COLO829 (cell line): ENCODE measurements around the gene NAGPA.
"Not testable (repeated sequence)": the region's sequence is repeated elsewhere in the genome, so short reads cannot be mapped to it uniquely, and the experiment has no call there.

Source experiments
- DNase-seq: peaks from one replicate; pipeline ENCODE4 v3.0.0; 2012; ENCODE audit warnings: low spot score

Gene NAGPA, protein sequence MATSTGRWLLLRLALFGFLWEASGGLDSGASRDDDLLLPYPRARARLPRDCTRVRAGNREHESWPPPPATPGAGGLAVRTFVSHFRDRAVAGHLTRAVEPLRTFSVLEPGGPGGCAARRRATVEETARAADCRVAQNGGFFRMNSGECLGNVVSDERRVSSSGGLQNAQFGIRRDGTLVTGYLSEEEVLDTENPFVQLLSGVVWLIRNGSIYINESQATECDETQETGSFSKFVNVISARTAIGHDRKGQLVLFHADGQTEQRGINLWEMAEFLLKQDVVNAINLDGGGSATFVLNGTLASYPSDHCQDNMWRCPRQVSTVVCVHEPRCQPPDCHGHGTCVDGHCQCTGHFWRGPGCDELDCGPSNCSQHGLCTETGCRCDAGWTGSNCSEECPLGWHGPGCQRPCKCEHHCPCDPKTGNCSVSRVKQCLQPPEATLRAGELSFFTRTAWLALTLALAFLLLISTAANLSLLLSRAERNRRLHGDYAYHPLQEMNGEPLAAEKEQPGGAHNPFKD

GRCh38 chr16:5033256-5034166 lies at the start of gene NAGPA:
Gene NAGPA (minus strand): TSS chr16:5033935. CDS start chr16:5033914, 21 bp downstream.
- DNase-seq, result peak; percentile 80

DNA sequence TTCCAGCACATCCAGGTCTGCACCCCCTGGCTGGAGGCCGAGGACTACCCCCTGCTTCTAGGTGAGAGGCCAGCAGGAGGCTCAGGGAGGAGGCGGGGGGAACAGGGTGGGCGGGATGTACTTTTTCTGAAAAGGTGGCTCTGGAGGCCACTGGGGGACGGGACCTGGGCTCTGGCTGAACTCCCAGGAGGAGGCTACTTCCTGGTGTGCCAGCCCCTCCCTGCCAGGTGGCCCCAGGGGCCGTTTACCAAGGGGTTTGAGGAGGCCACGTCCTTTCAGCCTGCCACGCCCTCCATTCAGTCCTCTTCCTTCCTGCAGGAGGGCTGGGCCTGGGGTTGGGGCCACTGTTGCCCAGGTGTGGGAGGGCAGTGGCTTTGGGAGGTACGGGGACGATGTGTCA lies 47.3 kb upstream of the NAGPA start:
- not testable (repeated sequence) for DNase-seq

DNA sequence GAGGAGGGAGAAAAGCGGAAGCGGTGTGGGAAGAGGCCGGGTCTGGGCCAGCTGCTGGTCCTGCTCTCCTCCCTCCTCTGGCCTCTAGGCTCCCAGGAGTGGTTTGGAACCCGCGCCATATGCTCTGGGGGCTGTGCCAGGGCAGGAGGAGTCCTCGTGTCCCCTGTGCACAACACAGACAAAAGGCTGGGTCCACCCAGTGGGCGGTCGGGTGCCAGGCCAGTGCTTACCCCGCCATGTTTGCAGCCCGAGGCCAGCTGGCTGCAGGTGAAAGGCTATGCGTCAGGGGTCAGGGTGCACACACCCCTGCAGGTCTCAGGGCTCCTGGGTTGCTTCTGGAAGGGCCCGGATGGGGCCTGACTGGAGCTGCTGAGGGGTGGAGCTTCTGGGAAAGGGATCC lies 46.7 kb upstream of the NAGPA start:
- DNase-seq, result not testable (repeated sequence)

- no peak for DNase-seq
Measured at GRCh38 chr16:5078626-5079025, 44.9 kb upstream of the NAGPA start.

DNA sequence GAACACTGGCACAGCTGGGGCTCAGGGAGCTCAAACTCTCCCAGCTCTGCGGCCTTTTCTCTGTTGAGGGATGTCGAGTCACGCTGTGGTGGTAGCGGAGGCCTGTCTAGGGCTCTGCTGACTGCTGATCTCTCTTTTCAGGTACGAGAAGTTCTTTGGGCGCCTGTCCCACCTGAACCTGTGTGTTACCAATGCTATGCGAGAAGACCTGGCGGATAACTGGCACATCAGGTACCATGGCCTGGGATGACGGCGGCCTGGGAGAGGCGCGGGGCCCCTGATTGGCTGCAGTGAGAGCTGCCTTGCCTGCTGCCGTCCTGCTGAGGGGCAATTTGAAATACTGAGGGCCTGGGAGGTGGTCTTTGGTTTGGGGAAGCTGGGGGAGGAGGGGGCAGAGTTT lies 43.6 kb upstream of the NAGPA start:
- no peak for DNase-seq

DNA sequence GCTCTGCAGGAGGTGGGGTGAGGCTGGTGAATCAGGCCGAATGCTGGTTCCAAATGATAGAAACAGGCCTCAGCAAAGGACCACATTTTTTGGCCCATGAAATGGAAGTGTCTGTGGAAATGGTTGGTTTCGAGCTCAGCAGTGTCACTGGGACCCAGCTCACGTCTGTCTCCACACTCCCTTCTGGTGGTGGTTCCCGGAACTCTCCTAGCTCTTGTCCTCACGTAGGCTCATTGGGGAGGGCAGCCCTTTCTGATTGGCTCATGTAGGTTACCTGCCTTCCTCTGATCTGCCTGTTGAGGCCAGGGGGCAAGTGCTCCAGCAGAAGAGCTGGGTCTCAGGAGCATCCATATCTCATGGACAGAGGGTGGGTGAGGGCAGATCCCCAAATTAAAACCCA lies 41.9 kb upstream of the NAGPA start:
- no peak for DNase-seq

DNA sequence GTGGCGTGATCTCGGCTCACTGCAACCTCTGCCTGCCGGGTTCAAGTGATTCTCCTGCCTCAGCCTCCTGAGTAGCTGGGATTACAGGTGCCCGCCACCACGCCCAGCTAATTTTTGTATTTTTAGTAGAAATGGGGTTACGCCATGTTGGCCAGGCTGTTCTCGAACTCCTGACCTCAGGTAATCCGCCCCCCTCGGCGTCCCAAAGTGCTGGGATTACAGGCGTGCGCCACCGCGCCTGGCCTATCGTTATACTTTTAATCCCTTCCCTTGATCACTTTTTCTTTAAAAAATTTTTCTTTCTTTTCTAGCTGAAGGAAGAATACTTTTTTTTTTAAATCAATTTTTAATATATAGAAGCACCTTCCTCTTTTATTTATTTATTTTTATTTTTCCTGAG lies 40.0 kb upstream of the NAGPA start:
- not testable (repeated sequence) for DNase-seq

- DNase-seq, result no peak
Measured at GRCh38 chr16:5073279-5073629, 39.5 kb upstream of the NAGPA start.

GRCh38 chr16:5072334-5073278 lies 38.9 kb upstream of the NAGPA start:
- no peak for DNase-seq

- DNase-seq, result peak; percentile 89
Measured at GRCh38 chr16:5071681-5072333, 38.1 kb upstream of the NAGPA start, which contains the start of gene ALG1. Gene ALG1 (plus strand): TSS chr16:5071843. CDS start chr16:5071850, 7 bp downstream.

DNA sequence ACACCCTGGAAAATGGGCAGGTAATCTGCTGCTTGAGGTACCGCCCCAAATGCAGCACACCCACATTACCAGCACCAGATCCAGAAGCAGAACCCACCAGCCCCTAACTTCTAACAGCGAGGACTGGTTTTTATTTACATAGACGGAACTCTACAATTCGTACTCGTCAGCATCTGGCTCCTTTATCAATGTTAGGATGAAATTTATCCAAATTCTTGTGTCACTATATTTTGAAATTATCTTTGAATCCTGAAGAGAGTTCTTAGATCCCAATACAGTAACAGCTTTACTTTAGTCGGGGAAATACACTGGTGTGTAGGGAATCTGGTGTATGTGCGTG lies 37.6 kb upstream of the NAGPA start:
- DNase-seq, result no peak

DNA sequence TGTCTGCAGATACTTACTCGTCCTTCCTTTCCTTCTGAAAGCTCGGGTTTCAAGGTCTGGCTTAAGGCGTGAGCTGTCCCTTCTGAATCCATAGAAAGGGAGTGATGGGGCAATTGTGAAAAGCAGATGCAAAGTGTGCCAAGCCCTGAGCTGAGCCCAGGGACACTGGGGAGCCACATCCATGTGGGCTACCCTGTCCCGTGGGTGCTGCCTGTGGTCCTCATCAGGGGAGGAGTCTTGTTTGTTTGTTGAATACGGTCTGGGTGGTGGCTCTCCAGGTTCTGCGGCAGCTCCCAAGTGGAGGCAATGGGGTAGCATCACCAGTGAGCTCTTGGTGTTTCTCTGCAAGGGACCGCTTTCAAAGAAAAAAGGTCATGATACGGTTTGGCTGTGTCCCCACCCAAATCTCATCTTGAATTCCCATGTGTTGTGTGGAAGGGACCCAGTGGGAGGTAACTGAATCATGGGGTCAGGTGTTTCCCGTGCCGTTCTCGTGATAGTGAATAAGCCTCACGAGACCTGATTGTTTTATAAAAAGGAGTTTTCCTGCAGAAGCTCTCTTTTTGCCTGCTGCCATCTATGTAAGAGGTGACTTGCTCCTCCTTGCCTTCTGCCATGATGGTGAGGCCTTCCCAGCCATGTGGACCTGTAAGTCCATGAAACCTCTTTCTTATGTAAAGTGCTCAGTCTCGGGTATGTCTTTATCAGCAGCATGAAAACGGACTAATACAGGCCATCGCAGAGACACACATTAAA lies 36.9 kb upstream of the NAGPA start:
- no peak for DNase-seq

- no peak for DNase-seq
Measured at GRCh38 chr16:5069854-5070253, 36.1 kb upstream of the NAGPA start.

DNA sequence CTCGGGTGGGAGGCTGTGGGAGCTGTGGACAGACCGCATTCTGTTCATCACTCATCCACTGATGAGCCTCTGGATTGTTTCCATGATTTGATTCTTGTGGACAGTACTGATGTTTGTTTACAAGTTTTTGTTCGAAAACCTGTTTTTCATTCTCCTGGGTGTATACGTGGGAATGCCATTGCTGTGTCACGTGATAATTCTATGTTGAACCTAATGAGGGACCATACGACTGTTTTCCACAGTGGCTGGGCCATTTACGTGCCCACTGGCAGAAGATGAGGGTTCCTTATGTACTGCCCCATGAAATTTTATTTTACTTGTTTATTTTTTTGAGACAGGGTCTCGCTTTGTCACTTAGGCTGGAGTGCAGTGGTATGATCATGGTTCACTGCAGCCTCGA lies 35.3 kb upstream of the NAGPA start:
- DNase-seq, result no peak

- DNase-seq, result no peak
Measured at GRCh38 chr16:5066511-5066910, 32.8 kb upstream of the NAGPA start.

GRCh38 chr16:5065813-5066212 lies 32.1 kb upstream of the NAGPA start, which contains the start of gene C16orf89:
Gene C16orf89 (minus strand): TSS chr16:5065956. CDS start chr16:5065908, 48 bp downstream.
- no peak for DNase-seq

DNA sequence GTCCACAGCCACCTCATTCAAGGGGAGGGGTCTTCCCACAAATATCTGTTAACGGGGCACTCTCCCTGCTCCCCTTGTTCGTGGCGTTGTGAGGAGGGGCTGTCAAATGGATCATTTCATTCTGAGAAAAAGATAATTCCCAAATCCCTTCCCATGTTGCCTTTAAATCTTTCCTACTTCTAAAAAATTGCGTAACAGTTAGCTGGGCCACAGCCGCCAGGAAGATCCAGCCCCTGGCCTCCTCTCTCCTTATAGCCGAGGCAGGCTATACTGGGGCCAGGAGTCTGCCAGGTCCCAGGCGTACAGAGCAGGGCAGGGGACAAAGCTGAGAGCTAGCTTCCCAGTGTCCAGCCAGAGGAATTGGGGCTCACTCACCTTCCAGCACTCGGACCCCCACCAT lies 31.6 kb upstream of the NAGPA start:
- DNase-seq, result no peak

GRCh38 chr16:5064915-5065314 lies 31.2 kb upstream of the NAGPA start:
- no peak for DNase-seq

DNA sequence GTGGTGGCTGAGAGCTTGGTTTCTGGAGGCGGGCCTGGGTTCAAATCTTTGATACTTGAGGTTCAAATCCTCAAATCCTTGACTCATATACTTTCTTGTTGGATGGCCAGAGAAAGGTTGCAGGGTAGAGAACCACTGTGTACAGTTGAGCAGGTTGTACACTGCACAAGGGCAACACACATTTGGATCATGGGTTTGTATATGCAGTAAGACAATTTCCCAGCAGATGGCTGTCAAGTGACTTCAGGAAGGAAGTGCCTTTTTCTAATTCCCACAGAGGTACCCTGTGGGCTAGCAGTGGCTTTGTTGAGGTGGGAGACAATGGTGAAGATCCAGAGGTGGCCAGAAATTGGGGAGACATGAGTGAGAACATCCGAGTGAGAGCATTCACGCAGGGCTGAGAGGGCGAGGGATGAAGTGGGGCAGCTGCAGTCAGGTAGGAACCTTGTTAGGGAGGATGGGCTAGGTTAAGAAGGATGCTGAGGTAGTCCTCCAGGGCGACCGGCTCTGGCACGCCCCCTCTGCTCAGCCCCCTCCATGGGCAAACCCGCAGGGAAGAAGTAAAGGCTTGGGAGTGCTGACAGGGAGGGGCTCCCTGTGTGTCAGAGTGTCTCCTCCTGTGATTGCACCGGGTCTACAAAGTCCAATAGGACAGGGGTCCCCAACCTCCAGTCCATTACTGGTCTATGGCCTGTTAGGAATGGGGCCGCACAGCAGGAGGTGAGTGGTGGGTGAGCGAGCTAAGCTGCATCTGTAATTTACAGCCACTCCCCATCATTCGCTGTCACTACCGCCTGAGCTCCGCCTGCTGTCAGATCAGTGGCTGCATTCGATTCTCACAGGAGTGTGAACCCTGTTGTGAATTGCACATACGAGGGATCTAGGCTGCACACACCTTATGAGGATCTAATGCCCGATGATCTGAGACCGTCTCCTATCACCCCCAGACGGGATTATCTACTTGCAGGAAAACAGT lies 29.3 kb upstream of the NAGPA start:
- DNase-seq, result no peak
